Measurements from ENCODE around the gene PRODH2. TPM values are rescaled to one million over a fixed set of nuclear protein-coding genes. Genes with fewer than 3 reads are reported as not detected.

PRODH2 gene
- polyA plus RNA-seq, 1 of the 3 experiments (the other 2 are of a cell fraction) = not detected

DNA sequence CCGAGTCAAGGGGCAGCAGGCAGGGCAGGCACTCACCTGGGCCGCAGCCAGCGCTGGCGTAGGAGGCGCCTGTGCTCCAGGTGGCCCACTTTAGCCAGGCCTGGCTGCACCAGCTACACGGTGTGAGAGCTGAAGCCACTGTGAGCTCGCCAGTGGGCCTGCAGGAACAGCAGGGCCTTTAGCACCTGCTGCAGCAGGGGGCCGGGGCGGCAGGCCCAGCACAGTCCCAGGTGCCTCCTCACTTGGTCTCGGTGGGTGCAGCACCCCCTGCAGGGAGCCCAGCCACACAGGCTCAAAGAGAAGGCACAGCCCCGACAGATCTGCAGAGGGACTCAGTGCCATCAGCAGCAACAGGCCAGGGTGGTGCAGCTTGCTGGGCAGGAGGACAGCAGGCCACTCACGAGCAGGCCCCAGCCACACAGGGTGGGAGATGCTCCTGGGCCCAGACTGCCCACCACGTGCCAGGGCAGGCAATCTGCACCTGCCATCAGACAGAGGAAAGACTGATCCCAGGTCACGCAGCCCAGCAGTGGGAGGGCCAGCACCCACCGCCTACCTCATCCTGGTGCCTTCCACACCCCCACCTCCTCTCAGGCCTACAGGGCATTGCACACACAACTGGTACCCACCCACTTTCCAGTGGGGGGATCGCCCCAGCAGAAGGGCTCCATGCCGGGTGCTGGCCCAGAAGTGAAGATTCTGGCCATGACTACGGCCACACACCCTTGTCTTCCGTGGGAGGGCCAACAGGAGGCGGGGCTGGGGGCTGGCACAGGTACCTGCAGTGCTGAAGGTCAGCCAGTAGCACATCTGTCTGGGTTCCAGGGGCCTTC lies 21.4 kb downstream of the PRODH2 start:
- Histone ChIP-seq H3K4me3 (ENCODE audit: low read depth in 2 of 2, low read length in 1 of 2) (no peak overlapping the region), H2AFZ (ENCODE audit: low read depth) (no peak overlapping the region), H3K9ac (no peak overlapping the region), H3K4me1 (ENCODE audit: control insufficient read depth in 1 of 2, insufficient read depth in 2 of 2, low read depth in 1 of 2, low read length in 1 of 2) (no peaks in the 10 kb centered on the region), H4K20me1 (ENCODE audit: insufficient read depth) (no peaks in the 10 kb centered on the region), H3K9me2 (no peaks in the 10 kb centered on the region), H3K27me3 (ENCODE audit: insufficient read depth) (no peaks in the 10 kb centered on the region), H3K36me3 (replicated peaks in 1 of 2; ENCODE audit: control insufficient read depth in 1 of 2, insufficient read depth in 2 of 2, low read length in 1 of 2) (no peaks in the 10 kb centered on the region), H3K27ac (ENCODE audit: low read depth in 2 of 2, low read length in 1 of 2) (no peak overlapping the region), H3K9me3 (no peaks in the 10 kb centered on the region), H3F3A (replicated peaks; ENCODE audit: insufficient read depth) (no peaks in the 10 kb centered on the region), H3K4me2 (no peak overlapping the region), H3K79me2 (ENCODE audit: insufficient read depth) (no peaks in the 10 kb centered on the region)
- ChIA-PET CTCF (interaction anchor here (0.6 to 1.2 kb wide), 2 partner anchors 11 to 140 kb away, joined by 3 to 4 read pairs; no protein-coding TSS in a partner anchor), POLR2A (no interaction called here)
- no peak for DNase-seq
- TF ChIP-seq GABPA (IDR thresholded peaks at IDR 0.05; ENCODE audit: low read depth) = no peak
- TF ChIP-seq, protein P1, sequence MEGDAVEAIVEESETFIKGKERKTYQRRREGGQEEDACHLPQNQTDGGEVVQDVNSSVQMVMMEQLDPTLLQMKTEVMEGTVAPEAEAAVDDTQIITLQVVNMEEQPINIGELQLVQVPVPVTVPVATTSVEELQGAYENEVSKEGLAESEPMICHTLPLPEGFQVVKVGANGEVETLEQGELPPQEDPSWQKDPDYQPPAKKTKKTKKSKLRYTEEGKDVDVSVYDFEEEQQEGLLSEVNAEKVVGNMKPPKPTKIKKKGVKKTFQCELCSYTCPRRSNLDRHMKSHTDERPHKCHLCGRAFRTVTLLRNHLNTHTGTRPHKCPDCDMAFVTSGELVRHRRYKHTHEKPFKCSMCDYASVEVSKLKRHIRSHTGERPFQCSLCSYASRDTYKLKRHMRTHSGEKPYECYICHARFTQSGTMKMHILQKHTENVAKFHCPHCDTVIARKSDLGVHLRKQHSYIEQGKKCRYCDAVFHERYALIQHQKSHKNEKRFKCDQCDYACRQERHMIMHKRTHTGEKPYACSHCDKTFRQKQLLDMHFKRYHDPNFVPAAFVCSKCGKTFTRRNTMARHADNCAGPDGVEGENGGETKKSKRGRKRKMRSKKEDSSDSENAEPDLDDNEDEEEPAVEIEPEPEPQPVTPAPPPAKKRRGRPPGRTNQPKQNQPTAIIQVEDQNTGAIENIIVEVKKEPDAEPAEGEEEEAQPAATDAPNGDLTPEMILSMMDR (IDR thresholded peaks at IDR 0.05) = peak; percentile 18; the same call in 1 of the 2 replicates
- WGBS (ENCODE audit: low lambda C conversion rate) = 75% methylated on average over 11 of the region's 20 CpGs

DNA sequence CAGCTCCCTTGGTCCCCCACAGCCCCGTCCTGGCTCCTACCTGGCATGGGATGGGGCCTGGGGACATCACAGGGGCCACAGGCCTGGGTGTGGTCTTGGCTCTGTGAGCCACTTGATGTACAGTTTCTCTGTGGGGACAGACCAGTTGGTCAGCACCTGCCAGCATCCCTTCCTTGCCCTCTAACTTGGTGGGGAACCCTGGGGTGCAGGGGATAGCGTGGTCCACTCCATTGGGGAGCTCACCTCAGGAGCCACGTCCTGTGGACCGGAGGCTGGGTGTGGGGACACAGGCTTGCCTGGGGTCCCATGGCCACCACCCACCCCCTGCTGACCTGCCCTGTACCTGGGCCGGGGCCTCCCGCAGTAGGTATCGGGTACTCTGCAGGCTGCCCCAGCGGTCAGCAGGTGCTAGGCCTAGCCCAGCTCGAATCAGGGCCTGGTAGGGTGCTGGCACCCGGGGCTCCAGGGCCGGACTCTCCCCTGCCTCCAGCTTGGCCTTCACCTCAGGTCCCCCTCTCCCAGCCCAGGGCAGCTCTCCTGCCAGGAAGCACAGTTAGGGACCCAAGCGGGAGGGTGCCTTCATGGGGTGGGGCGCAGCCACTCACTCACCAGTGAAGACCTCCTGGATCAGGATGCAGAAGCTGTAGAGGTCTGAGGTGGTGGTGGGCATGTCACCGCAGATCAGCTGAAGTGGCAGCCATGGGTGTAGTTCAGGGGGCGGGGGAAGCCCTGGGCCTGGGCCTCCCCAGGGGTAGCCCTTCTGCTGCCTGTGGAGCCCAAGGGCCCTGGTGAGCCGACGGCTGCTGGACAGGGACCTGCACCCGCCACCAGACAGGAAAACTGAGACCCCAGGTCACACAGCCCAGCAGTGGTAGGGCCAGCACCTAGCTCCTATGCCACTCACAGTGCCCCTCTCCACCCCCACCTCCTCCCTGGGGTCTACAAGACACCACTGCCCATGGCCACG lies 22.4 kb downstream of the PRODH2 start:
- 83% methylated on average over 5 of the region's 19 CpGs for WGBS (ENCODE audit: low lambda C conversion rate)

More for the DNA sequence above, 22.4 kb downstream of the PRODH2 start:
- H2AFZ ChIP-seq (ENCODE audit: low read depth) = no peak overlapping the region
- CTCF ChIA-PET = interaction anchor here (0.6 to 1.2 kb wide), 2 partner anchors 10 to 141 kb away, joined by 3 to 4 read pairs; no protein-coding TSS in a partner anchor
- H3K9me2 ChIP-seq = no peaks in the 10 kb centered on the region
- peaks cover 0 to 3% of the 10 kb centered on the region in 2 experiments for H3K36me3 ChIP-seq (replicated peaks in 1 of 2; ENCODE audit: control insufficient read depth in 1 of 2, insufficient read depth in 2 of 2, low read length in 1 of 2)
- H3K4me2 ChIP-seq = no peak overlapping the region
- no peak overlapping the region for H3K4me3 ChIP-seq (ENCODE audit: low read depth in 2 of 2, low read length in 1 of 2)
- H3K79me2 ChIP-seq (ENCODE audit: insufficient read depth) = no peaks in the 10 kb centered on the region
- H3K27me3 ChIP-seq (ENCODE audit: insufficient read depth) = no peaks in the 10 kb centered on the region
- no peaks in the 10 kb centered on the region for H3K4me1 ChIP-seq (ENCODE audit: control insufficient read depth in 1 of 2, insufficient read depth in 2 of 2, low read depth in 1 of 2, low read length in 1 of 2)
- H4K20me1 ChIP-seq (ENCODE audit: insufficient read depth) = no peaks in the 10 kb centered on the region
- no peak overlapping the region for H3K9ac ChIP-seq
- POLR2A ChIA-PET = no interaction called here
- no peak overlapping the region for H3K27ac ChIP-seq (ENCODE audit: low read depth in 2 of 2, low read length in 1 of 2)
- TF ChIP-seq FOXJ3 (CRISPR knock-in tag; IDR thresholded peaks at IDR 0.05) (no peak), RAD21 (IDR thresholded peaks at IDR 0.05; ENCODE audit: low read length) (no peak), TEAD4 (IDR thresholded peaks at IDR 0.05; ENCODE audit: borderline replicate concordance, insufficient read depth) (no peak), RXRA (IDR thresholded peaks at IDR 0.05; ENCODE audit: borderline replicate concordance, low read depth) (no peak), NFIC (IDR thresholded peaks at IDR 0.05; ENCODE audit: borderline replicate concordance) (no peak), MXI1 (IDR thresholded peaks at IDR 0.05; ENCODE audit: low read depth, low read length) (no peak), RFX5 (IDR thresholded peaks at IDR 0.05; ENCODE audit: low read length) (no peak), SMC3 (IDR thresholded peaks at IDR 0.05; ENCODE audit: low read depth, low read length) (no peak)
- TF ChIP-seq, protein P2, sequence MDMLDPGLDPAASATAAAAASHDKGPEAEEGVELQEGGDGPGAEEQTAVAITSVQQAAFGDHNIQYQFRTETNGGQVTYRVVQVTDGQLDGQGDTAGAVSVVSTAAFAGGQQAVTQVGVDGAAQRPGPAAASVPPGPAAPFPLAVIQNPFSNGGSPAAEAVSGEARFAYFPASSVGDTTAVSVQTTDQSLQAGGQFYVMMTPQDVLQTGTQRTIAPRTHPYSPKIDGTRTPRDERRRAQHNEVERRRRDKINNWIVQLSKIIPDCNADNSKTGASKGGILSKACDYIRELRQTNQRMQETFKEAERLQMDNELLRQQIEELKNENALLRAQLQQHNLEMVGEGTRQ (IDR thresholded peaks at IDR 0.05; ENCODE audit: borderline replicate concordance, low read depth, low read length) = no peak
- TF ChIP-seq, protein P3, sequence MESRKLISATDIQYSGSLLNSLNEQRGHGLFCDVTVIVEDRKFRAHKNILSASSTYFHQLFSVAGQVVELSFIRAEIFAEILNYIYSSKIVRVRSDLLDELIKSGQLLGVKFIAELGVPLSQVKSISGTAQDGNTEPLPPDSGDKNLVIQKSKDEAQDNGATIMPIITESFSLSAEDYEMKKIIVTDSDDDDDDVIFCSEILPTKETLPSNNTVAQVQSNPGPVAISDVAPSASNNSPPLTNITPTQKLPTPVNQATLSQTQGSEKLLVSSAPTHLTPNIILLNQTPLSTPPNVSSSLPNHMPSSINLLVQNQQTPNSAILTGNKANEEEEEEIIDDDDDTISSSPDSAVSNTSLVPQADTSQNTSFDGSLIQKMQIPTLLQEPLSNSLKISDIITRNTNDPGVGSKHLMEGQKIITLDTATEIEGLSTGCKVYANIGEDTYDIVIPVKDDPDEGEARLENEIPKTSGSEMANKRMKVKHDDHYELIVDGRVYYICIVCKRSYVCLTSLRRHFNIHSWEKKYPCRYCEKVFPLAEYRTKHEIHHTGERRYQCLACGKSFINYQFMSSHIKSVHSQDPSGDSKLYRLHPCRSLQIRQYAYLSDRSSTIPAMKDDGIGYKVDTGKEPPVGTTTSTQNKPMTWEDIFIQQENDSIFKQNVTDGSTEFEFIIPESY (IDR thresholded peaks at IDR 0.05; ENCODE audit: borderline replicate concordance, low read depth) = no peak
- TF ChIP-seq, protein P4, sequence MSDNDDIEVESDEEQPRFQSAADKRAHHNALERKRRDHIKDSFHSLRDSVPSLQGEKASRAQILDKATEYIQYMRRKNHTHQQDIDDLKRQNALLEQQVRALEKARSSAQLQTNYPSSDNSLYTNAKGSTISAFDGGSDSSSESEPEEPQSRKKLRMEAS (IDR thresholded peaks at IDR 0.05; ENCODE audit: low read depth) = no peak
- TF ChIP-seq, protein P5, sequence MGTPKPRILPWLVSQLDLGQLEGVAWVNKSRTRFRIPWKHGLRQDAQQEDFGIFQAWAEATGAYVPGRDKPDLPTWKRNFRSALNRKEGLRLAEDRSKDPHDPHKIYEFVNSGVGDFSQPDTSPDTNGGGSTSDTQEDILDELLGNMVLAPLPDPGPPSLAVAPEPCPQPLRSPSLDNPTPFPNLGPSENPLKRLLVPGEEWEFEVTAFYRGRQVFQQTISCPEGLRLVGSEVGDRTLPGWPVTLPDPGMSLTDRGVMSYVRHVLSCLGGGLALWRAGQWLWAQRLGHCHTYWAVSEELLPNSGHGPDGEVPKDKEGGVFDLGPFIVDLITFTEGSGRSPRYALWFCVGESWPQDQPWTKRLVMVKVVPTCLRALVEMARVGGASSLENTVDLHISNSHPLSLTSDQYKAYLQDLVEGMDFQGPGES (IDR thresholded peaks at IDR 0.05; ENCODE audit: low read depth, low read length) = no peak
- H3F3A ChIP-seq (replicated peaks; ENCODE audit: insufficient read depth) = no peaks in the 10 kb centered on the region
- H3K9me3 ChIP-seq = no peaks in the 10 kb centered on the region
- DNase-seq = no peak

Data from SK-N-SH (cell line).